T-helper 17 cell (primary cell): ENCODE results near the gene PDCD6IP. TPM values are rescaled to one million over a fixed set of nuclear protein-coding genes. Genes with fewer than 3 reads are reported as not detected.
A peak's percentile ranks its signal among the peaks of the same experiment; 100 is the strongest.
"Not testable (repeated sequence)": the region's sequence is repeated elsewhere in the genome, so short reads cannot be mapped to it uniquely, and the experiment has no call there.

Experiments used
- ATAC-seq: fragments of 150-1000 bp; cut with Tn5 transposase; 2 replicates; pipeline ENCODE4 v1.10.0; 2021; ENCODE audit warnings: mild to moderate bottlenecking, moderate library complexity
- DNase-seq, 3 donors: peaks; one replicate each; pipeline versions ENCODE4 v3.0.0 to v3.0.0-alpha.2; 2020 to 2021
- H3K9me3 ChIP-seq: one replicate; pipeline ENCODE4 v1.7.0; 2013; ENCODE audit warnings: low read length, mild to moderate bottlenecking; ENCODE audit not compliant: control insufficient read depth, poor library complexity, severe bottlenecking
- H3K27ac Mint-ChIP-seq: one replicate; pipeline ENCODE4 v1.8.0; 2022; ENCODE audit warnings: mild to moderate bottlenecking, moderate library complexity, mixed read lengths
- H3K27me3 Mint-ChIP-seq: one replicate; pipeline ENCODE4 v1.8.0; 2022; ENCODE audit warnings: mixed read lengths
- H3K36me3 Mint-ChIP-seq: one replicate; pipeline ENCODE4 v1.8.0; 2022; ENCODE audit warnings: low read depth, mixed read lengths
- H3K4me1 Mint-ChIP-seq: one replicate; pipeline ENCODE4 v1.8.0; 2022; ENCODE audit warnings: mild to moderate bottlenecking, mixed read lengths
- H3K4me3 Mint-ChIP-seq: one replicate; pipeline ENCODE4 v1.8.0; 2022; ENCODE audit warnings: mild to moderate bottlenecking, moderate library complexity, mixed read lengths
- total RNA-seq, 4 donors: library from RNA in 2 of 4; stranded (reverse) in 2 of 4; gene quantifications; one replicate each; pipeline ENCODE4 v1.2.3 and lab custom pipeline; 2022 to 2026

PDCD6IP gene
- total RNA-seq, 2 donors from 2014 or later = 149 to 156 TPM

GRCh38 chr3:33840179-33840578 lies 41.7 kb downstream of the PDCD6IP start:
- no peaks in the 10 kb centered on the region for H3K9me3 ChIP-seq
- Mint-ChIP-seq H3K27me3 (no peaks in the 10 kb centered on the region), H3K36me3 (no peaks in the 10 kb centered on the region), H3K4me1 (peaks cover 5% of the 10 kb centered on the region), H3K27ac (no peak overlapping the region), H3K4me3 (no peak overlapping the region)
- no peak for DNase-seq
- ATAC-seq = no peak

GRCh38 chr3:33848624-33849347 lies 50.4 kb downstream of the PDCD6IP start:
- H3K27me3 Mint-ChIP-seq = no peaks in the 10 kb centered on the region
- peak overlapping the region; percentile 87 for H3K27ac Mint-ChIP-seq
- H3K9me3 ChIP-seq = no peaks in the 10 kb centered on the region
- DNase-seq = no peak
- peak; percentile 75 for ATAC-seq
- peak overlapping the region; percentile 60 for H3K4me3 Mint-ChIP-seq
- peaks cover 32% of the 10 kb centered on the region for H3K4me1 Mint-ChIP-seq
- peaks cover 15% of the 10 kb centered on the region for H3K36me3 Mint-ChIP-seq

GRCh38 chr3:33850599-33850998 lies 52.2 kb downstream of the PDCD6IP start:
- H3K4me3 Mint-ChIP-seq, H3K9me3 ChIP-seq, ATAC-seq, H3K27me3 Mint-ChIP-seq, DNase-seq: not testable (repeated sequence)
- peaks cover 24% of the 10 kb centered on the region for H3K36me3 Mint-ChIP-seq
- H3K27ac Mint-ChIP-seq = peak overlapping the region; percentile 87
- peaks cover 40% of the 10 kb centered on the region for H3K4me1 Mint-ChIP-seq

DNA sequence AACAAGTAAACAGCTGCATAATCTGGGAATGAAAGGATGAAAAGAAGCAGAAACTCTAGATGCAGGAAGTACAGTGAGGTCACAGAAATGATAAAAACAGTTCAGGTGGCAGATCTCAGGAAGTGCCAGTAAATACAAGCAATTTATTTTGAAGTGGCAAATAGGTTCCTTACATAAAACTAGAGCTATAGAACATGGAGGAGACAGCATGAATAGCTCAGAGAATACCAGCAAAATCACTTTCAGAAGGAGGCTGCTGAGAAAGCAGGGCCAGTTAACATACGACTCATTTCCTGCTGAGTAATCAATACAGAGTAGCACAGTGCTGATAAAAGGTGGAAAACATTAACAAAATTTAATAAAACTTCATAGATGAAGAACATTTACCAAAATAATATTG lies 57.0 kb downstream of the PDCD6IP start:
- peaks cover 24% of the 10 kb centered on the region for H3K36me3 Mint-ChIP-seq
- H3K4me3 Mint-ChIP-seq, H3K27me3 Mint-ChIP-seq, H3K9me3 ChIP-seq, DNase-seq: not testable (repeated sequence)
- peak; percentile 28 for ATAC-seq
- H3K4me1 Mint-ChIP-seq = peaks cover 23% of the 10 kb centered on the region
- H3K27ac Mint-ChIP-seq = peak overlapping the region; percentile 94

DNA sequence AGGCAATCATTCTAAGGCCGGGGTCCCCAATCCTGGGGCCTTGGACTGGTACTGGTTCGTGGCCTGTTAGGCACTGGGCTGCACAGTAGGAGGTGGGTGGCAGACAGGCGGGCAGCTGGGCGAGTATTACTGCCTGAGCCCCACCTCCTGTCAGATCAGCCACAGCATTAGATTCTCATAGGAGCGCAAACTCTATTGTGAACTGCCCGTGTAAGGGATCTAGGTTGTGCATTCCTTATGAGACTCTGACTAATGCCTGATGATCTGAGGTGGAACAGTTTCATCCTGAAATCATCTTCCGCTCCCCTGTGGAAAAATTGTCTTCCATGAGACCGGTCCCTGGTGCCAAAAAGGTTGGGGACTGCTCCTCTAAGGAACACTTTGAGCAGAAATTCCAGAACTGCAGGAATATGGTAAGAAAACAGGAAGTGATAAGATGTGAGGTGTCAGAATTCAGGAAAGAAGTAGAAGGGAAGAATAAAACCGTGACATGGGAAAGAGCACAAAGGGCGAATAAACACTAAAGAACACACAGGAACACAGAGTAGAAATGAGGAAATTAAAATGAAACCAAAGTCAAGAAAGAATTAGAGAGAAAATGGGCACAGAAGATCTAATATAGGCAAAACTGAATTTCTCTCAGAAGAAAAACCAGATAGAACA lies 57.6 kb downstream of the PDCD6IP start:
- Mint-ChIP-seq H3K4me3 (no peak overlapping the region), H3K36me3 (peaks cover 21% of the 10 kb centered on the region), H3K4me1 (peaks cover 20% of the 10 kb centered on the region), H3K27ac (peak overlapping the region; percentile 94), H3K27me3 (no peaks in the 10 kb centered on the region)
- no peaks in the 10 kb centered on the region for H3K9me3 ChIP-seq
- DNase-seq (no peak), ATAC-seq (no peak)

GRCh38 chr3:33857701-33858100 lies 59.3 kb downstream of the PDCD6IP start:
- peaks cover 19% of the 10 kb centered on the region for H3K36me3 Mint-ChIP-seq
- not testable (repeated sequence) for DNase-seq, ATAC-seq, H3K27me3 Mint-ChIP-seq, H3K4me3 Mint-ChIP-seq, H3K9me3 ChIP-seq, H3K27ac Mint-ChIP-seq
- H3K4me1 Mint-ChIP-seq = peaks cover 14% of the 10 kb centered on the region

DNA sequence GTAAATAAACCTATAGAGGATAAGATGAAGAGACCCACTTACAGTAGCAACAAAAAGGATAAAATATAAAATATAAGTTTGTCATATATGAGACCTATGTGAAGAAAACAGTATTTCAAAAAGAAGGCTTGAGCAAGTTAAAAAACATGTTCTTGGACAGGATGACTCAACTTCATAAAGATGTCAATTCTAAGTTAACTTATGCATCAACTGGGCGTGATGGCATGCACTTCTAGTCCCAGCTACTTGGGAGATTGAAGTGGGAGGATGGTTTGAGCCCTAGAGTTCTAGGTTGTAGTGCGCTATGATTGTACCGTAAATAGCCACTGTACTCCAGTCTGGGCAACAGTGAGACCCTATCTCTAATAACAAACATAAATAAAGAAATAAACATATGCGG lies 59.7 kb downstream of the PDCD6IP start:
- no peak overlapping the region for H3K27ac Mint-ChIP-seq
- H3K4me1 Mint-ChIP-seq = peaks cover 14% of the 10 kb centered on the region
- DNase-seq (no peak), ATAC-seq (no peak)
- no peak overlapping the region for H3K4me3 Mint-ChIP-seq
- peaks cover 19% of the 10 kb centered on the region for H3K36me3 Mint-ChIP-seq
- H3K9me3 ChIP-seq = no peaks in the 10 kb centered on the region
- H3K27me3 Mint-ChIP-seq = no peaks in the 10 kb centered on the region

- ATAC-seq (no peak), DNase-seq (no peak)
- H3K9me3 ChIP-seq = no peaks in the 10 kb centered on the region
- no peak overlapping the region for H3K27ac Mint-ChIP-seq
- peaks cover 8% of the 10 kb centered on the region for H3K4me1 Mint-ChIP-seq
- no peak overlapping the region for H3K4me3 Mint-ChIP-seq
- H3K27me3 Mint-ChIP-seq = no peaks in the 10 kb centered on the region
- H3K36me3 Mint-ChIP-seq = peaks cover 11% of the 10 kb centered on the region
Observed at GRCh38 chr3:33860373-33861050, 62.1 kb downstream of the PDCD6IP start.

- Mint-ChIP-seq H3K4me3 (no peak overlapping the region), H3K27me3 (no peaks in the 10 kb centered on the region), H3K4me1 (peaks cover 2% of the 10 kb centered on the region), H3K36me3 (no peaks in the 10 kb centered on the region), H3K27ac (no peak overlapping the region)
- no peaks in the 10 kb centered on the region for H3K9me3 ChIP-seq
- DNase-seq = no peak
- no peak for ATAC-seq
Observed at GRCh38 chr3:33865133-33865532, 66.7 kb downstream of the PDCD6IP start.

- H3K9me3 ChIP-seq = no peaks in the 10 kb centered on the region
- DNase-seq (no peak), ATAC-seq (no peak)
- H3K4me1 Mint-ChIP-seq = peaks cover 2% of the 10 kb centered on the region
- H3K36me3 Mint-ChIP-seq = no peaks in the 10 kb centered on the region
- no peak overlapping the region for H3K4me3 Mint-ChIP-seq
- H3K27me3 Mint-ChIP-seq = no peaks in the 10 kb centered on the region
- peak overlapping the region; percentile 56 for H3K27ac Mint-ChIP-seq
Observed at GRCh38 chr3:33868309-33868708, 69.9 kb downstream of the PDCD6IP start.

GRCh38 chr3:33869977-33870376 lies 71.5 kb downstream of the PDCD6IP start:
- no peak overlapping the region for H3K4me3 Mint-ChIP-seq
- H3K27me3 Mint-ChIP-seq = no peaks in the 10 kb centered on the region
- no peak for DNase-seq
- H3K36me3 Mint-ChIP-seq = no peaks in the 10 kb centered on the region
- no peak for ATAC-seq
- H3K27ac Mint-ChIP-seq = peak overlapping the region; percentile 56
- peaks cover 2% of the 10 kb centered on the region for H3K4me1 Mint-ChIP-seq
- no peaks in the 10 kb centered on the region for H3K9me3 ChIP-seq

GRCh38 chr3:33874815-33875214 lies 76.4 kb downstream of the PDCD6IP start:
- DNase-seq (no peak), ATAC-seq (no peak)
- no peaks in the 10 kb centered on the region for H3K36me3 Mint-ChIP-seq
- H3K27me3 Mint-ChIP-seq = no peaks in the 10 kb centered on the region
- H3K4me1 Mint-ChIP-seq = peaks cover 3% of the 10 kb centered on the region
- no peak overlapping the region for H3K27ac Mint-ChIP-seq
- H3K9me3 ChIP-seq = no peaks in the 10 kb centered on the region
- no peak overlapping the region for H3K4me3 Mint-ChIP-seq

- DNase-seq (no peak), ATAC-seq (no peak)
- Mint-ChIP-seq H3K27ac (no peak overlapping the region), H3K27me3 (no peaks in the 10 kb centered on the region), H3K36me3 (no peaks in the 10 kb centered on the region), H3K4me1 (peaks cover 3% of the 10 kb centered on the region), H3K4me3 (no peak overlapping the region)
- H3K9me3 ChIP-seq = no peaks in the 10 kb centered on the region
Observed at GRCh38 chr3:33875680-33876079, 77.2 kb downstream of the PDCD6IP start.
